Stimulated activated CD4-positive, alpha-beta T cell treated with anti-CD3 and anti-CD28 coated beads, TNF-alpha, amount 100 ng/mL, for 48 hours (primary cell): ENCODE measurements around the gene OPA3.

ENCODE experiments used
- DNase-seq, 3 donors: peaks; one replicate each; pipeline ENCODE4 v3.0.0-alpha.2; 2020; ENCODE audit warnings: low read depth in 3 of 3

The OPA3 gene

DNA sequence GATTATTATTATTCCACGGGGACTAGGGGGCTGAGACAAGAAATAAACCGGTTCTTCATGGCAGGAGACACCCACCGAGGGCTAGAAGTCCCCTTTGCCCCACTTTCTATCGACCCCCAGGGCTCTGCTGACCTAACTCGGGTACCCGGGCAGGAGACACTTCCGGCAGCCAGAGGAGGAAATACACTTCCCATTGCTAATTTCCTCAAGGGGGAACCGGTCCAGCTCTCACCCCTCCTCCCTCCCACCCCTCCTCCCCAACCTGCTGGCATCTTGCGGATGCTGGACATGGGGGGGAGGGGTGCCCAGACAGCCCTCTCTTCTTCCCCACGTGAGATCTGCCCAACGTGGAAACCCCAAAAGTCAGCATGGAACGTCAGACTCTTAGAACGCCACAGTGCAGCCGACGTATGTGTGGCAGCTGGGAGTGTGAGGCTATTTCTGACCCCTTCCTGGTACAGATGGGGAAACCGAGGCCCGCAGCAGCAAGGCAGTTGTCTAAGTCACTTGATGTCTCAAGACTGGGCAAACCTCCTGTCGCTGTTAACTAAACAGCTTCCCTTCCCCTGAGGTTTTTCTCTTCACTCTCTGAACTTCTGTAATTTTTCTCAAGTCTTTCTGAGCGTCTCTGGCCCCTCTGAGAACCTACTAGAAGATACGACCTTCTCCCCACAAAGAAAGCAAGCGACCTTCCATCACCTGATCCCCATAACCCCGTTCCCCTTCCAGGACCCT, 13.8 kb upstream of the OPA3 start:
- no peak for DNase-seq

DNA sequence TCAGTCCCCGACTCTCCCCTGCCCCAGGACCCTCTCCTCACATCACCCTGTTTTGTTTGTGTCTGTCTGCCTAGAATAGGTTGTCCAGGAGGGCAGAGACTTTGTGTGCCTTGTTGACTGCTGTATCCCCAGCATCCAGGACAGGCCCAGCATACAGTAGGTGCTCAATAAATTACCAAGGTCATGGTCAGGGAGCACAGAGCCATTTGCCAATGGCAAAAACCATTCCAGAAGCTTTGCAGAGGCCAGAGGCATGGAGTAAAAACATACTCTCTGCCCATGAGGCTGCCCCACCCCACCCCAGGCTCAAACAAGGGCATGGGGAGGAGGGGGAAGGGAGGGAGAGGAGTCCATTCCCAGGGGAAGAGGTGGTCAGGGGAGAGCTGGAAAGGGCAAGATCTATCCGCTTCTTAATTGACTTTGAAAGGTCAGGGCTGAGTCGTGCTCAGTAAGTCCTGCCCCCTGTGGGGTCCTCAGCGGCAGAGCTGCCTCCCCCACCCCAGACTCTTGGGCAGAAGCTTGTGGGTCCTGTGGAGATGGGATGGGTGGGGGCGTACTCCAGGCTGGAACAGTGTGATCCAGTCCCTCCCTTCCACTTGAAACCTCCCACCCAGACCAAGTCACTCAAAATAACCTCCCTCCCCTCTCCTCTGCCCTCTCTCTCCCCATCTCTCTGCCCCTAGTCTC, 13.0 kb upstream of the OPA3 start:
- DNase-seq = no peak

DNA sequence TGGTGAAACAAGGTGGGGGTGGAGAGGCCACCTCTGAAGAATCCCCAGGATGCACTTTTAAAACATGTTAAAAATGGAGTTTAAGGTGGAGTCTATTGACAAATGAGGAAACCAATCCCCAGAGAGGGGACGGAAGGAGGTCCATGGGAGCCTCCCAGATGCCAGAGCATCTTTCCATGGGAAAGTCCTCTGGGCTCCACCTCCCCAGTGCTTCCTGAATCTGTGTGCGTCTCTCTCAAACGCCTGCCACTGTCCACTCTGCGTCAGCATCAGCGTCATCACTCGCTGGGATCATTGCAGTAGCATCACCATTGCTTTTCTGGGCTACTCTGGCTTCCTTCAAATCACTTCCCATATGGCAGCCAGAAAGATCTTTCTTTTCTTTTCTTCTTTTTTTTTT, 11.2 kb upstream of the OPA3 start:
- no peak for DNase-seq

DNA sequence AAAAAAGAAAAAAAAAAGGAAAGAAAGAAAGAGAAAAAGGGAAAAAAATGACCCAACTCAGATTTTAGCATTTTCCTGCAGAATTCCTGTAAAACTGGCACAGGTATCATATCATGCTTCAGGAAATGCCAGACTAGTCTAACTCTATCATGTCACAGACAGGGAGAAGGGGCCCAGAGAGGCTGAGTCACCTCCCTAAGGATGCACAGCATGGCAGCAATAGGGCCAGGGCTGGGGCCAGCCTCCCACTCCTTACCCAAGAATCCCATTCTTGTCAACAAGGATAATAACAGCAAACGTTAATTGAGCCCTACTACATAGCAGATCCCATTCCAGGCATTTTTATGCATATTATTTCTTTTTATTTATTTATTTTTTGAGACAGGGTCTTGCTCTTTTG, 8.9 kb upstream of the OPA3 start:
- DNase-seq = no peak

DNA sequence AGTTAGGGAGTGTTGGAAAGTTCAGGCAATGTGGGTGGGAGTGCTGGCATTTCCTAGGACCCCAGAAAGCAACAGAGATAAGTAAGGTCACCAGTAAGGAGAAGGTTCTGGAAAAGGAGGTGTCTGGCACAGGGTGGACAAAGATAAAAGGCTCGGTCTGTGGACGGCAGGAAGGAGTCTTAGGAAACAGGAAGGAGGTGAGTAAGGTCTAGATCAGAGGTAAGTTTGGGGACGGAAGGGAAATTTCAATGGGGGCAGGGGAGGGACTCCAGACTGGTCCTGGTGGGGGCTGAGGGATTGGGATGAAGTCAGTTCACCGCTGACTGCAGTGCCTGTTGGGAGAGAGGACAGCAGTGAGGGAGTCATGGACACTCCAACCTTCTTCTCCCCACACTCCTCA, 7.8 kb upstream of the OPA3 start:
- no peak for DNase-seq

DNA sequence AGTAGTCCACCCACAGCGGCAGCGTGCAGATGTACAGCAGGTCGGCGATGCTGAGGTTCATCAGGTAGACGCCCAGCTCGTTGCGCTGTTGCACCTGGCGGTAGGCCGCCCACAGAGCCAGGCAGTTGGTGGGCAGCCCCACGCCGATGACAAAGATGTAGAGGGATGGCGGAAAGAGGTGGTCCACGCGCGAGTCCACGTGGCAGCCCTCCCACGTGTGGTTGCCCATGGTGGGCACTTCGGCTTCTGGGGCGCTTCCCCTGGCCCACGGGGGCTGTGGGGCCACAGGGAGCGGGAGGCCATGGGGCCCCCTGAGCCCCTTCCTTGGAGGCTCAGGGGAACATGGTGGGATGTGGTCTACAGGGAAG, 7.0 kb upstream of the OPA3 start:
- DNase-seq = no peak

DNA sequence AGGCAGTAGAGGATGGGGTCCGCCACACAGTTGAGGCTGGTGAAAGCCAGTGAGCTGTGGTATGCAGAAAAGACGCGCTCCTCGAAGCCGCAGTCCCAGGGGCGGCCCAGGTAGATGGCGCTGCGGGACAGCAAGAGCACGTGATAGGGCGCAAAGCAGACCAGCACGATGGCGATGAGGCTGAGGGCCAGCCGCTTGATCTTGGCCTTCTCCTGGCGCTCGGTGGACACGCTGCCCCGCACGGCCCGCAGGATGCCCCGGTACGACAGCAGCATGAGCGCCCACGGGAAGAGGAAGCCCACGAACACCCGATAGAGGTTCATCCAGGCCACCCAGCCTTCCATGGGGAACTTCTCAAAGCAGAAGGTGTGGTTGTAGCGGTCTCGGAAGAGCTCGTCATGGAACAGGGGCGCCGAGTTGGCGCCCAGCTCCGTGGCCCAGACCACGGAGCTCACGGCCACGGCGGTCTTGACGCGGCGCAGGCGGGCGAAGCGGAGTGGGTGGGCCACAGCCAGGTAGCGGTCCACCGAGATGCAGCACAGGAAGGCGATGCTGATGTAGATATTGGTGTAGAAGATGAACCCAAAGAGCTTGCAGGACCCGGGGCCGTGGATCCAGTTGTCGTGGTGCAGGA, 6.5 kb upstream of the OPA3 start:
- DNase-seq = peak; percentile 24 to 44 (median 27)

DNA sequence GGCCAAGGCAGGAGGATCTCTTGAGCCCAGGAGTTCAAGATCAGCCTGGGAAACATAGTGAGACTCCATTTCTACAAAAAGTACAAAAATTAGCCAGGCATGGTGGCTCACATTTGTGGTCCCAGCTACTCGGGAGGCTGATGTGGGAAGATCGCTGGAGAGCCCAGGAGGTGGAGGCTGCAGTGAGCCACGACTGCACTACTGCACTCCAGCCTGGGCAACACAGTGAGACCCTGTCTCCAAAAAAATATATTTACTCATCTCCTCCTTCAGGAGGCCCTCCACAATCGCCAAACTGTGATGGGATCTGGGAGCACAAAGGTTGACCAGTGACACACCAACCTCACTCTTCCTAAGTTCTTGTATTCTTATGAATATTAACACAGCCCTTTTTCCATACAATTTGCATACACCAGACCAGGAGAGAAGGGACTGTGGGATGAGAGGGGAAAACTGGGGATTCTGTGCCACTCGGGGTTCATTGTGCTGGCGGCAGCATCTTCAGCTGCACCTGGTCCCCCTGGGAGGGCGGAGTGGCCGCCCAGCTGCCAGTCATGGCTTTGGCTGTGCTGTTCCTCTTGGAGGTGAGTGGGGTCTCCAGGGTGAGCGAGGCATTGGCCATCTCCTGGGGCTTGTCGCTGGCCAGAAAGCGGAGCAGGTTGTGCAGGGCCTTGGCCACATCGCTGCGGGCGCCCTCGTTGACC, 5.8 kb upstream of the OPA3 start:
- no peak for DNase-seq

DNA sequence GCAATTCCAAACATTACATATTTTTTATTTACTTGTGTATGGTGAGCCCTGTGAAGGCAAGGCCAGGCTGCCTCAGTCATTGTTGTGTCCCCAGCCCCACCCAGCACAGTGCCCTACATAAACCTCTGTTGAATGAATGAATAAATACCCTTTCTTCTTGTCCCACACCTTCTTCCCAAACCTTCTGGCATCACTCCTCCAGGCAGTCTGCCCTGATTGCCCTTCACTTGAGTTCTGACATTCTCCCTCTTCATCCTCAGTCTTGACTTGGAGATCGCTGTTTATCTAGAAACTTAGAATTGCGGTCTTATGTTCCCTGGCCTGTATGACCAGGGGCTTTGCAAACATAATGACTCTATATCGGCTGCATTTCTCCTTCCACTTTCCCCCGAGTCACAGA, 5.2 kb upstream of the OPA3 start:
- DNase-seq = no peak

DNA sequence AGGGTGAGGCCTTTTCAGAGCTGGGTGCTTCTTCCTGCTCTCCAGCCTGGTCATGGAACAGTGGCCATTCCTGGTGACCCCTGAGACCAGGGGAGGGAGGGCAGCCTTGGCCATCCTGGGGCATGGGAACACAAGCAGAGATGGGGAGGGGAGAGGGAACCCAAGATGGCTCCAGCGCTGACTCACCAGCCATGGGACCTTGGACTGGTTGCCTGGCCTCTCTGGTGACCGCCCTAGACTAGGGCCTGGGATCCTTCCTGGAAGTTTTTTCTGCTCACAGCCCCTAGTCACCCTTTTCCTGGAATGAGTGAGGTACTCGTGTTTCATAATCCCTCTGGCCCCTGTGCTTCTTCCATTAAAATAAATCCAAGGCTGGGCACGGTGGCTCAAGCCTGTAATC, 3.3 kb upstream of the OPA3 start:
- DNase-seq = no peak

DNA sequence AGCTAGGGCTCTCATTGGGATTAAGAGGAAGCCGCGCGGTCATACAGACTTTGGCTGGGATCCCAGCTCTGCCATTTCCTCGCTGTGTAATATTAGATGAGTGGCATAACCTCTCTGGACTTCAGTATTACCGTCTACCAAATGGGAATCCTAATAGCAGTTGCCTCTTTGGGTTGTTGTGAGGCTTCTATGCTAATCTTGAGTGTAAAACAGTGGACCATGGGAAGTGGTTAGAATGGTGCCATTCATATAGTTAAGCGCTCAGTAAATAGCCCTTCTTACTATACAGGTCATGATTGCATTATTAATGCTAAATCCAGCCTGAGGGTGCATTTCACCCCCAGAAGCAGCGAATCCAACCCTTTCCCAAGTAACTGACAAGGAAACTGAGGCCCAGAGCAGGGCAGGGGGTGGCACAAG, 566 bp upstream of the OPA3 start:
- DNase-seq = no peak

DNA sequence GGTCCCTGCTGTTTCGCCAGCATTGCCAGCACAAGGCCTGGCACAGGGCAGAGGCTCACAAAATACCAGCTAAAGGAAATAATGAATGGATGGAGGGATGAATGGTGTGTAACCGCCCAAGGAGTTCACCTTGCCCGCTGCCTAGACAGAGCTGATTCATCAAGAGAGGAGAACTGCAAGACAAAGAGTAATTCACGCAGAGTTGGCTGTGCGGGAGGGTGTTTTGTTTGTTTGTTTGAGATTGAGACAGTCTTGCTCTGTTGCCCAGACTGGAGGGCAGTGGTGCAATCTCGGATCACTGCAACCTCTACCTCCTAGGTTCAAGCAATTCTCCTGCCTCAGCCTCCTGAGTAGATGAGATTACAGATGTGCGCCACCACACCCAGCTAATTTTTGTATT, 3.0 kb downstream of the OPA3 start:
- DNase-seq = no peak

DNA sequence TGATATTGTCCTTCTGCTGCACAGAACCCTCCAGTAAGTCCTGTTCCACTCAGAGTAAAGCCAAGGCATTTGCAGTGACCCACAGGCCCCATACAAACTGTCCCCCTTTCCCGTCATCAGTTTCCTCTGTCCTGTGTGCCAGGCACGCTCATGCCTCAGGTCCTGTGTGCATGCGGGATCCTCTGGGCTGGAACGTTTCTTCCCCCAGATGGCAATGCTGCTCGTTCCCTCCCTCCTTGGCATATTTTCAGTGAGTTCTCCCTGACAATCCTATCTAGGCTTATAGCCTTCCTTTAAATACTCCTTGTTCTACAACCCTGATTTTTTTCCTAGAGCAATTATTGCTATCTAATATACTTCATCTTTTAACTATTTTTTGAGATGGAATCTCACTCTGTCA, 5.7 kb downstream of the OPA3 start:
- DNase-seq = no peak

DNA sequence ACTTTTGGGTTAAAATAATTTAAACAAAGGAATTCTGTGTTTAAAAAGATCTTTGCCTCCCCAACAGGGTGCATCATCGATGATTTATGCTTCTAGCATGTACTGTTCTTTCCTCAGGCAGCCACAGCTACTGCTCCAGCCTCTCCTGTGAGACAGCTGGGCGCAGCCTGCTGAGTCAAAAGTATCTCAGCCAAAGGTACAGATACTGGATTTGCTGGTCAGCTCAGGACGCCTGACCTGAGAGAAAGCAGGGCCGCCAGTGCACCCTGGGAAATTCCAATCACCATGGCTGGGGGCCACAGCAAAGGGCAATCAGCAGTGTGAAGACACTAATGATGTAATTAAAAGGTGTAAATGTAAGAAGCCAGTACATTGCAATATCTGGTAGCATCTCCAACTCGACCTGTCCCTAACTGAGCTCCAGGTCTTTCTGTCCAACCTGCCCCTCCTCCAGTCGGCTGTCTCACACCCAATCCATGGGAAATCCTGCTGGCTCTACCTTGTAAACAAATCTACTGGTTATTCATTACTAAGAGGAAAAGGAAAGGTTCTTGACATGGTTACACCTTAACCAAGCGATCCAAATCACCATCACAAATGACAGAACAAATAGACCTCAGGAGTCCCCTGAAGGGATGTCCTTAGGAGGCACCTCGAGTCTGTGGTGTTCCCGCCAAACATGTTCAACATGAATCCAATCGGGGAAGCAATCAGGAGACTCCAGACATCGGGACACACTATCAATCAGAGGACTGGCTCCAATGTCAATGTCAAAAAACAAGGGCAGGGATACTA, 7.3 kb downstream of the OPA3 start:
- no peak for DNase-seq

DNA sequence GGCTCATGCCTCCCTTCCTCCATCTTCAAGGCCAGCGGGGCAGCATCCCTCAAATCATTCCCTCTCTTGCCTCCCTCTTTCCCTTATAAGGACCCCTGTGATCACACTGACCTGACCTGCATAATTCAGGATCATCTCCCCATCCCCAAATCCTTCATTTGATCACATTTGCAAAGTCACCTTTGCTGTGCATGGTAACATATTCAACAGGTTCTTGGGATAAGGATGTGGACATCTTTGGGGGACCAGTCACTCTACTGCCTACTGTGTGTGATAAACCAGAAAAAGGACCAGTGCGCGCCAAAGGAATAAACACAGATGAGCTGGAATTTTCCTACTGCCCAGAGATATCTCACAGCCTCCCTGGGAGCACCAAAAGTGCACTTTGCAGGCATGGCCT, 7.9 kb downstream of the OPA3 start:
- no peak for DNase-seq

DNA sequence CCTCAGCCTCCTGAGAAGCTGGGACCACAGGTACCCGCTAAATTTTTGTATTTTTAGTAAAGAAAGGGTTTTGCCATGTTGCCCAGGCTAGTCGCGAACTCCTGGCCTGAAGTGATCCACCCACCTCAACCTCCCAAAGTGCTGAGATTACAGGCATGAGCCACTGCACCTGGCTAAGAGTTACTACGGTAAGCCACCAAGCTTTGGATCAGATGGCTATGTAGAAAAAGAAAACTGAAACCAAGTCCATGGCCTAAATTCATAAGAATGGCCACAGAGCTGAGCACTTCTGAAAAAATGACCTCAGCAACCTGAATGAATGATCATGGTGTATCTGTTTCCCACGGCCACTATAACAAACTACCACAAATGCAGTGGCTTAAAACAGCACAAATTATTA, 9.4 kb downstream of the OPA3 start:
- no peak for DNase-seq

DNA sequence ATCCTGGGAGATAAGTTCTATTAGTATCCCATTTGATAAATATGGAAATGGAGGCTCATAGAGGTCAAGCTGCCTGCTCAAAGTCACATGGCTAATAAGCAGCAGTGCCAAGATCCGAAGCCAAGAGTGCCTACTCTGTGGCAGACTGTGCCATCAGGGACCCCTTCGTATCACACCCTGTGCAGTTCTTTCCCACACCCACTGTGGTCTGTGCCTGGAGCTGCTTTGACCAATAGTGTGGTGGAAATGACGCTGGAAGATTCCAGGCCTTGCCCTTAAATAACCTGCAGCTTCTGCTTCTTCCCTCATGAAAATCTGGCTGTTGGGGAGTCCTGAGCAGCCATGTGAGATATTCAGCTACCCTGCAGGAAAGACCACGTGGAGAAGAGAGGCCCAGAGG, 10.1 kb downstream of the OPA3 start:
- DNase-seq = no peak

DNA sequence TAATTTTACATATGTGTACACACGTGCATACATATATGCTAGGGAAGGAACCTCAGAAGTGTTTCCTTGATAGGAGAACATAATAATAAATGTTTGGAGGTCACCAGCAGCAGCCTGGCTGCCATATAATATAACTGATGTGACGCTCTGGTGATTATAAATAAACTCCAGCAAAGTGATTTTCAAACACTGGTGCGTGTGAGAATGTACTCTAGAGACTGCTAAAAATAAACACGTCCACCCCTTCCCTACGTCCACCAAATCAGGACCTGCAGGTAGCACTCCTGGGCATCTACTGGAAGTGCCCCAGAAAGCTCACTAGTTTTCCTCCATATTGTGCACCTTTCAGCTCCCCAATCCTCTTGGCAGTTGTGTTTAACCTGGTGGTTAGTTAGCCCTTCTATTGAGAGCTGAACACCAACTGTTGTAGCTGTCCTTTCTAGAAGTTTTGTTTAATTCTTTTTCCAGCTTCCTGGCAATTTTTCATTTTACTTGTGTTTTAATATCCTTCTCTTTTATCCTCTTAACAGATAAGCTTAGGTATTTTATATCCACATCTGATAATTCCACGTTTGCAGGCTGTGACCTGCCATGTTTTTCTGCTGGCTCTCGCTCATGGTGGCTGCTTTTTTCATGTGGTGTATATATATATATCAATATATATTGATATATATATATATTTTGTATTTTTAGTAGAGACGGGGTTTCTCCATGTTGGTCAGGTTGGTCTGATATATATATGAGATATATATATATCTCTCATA, 13.0 kb downstream of the OPA3 start:
- no peak for DNase-seq

DNA sequence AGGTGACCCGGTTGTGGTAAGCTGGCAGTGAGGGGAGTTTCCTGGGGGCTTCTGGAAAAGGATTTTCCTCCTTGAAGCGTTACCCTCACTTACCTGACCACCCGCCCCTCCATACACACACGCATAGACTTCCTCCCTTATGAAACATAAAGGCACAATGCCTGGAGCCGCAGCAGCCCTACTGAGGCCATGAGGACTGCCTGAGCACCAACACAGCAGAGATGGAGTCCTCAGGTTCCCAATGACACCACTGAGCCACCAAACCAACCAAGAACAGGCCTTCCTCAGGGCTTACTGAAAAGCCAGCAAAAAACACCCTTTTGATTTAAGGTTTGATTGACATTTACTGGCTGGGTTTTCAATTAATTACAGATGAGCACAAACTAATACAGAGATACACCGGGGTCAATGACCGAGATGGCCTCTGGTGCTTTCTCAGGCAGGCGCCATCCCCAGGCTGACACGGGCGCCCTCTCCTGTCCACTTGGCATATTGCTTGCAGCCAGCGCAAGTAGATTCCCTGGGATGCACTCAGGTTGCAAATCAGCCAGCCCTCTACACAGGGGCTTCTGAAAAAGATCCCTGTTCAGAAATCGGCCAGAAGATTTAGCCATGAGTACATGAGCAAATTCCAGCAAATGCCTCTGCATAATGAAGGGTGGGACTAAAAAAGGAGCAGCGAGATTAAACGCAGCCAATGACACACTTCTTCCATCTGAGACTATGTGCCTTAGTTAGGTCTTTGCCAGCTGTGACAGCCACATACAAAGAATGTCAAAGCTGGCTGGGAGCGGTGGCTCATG, 14.8 kb downstream of the OPA3 start:
- peak; percentile 52 to 55 (median 55) for DNase-seq

DNA sequence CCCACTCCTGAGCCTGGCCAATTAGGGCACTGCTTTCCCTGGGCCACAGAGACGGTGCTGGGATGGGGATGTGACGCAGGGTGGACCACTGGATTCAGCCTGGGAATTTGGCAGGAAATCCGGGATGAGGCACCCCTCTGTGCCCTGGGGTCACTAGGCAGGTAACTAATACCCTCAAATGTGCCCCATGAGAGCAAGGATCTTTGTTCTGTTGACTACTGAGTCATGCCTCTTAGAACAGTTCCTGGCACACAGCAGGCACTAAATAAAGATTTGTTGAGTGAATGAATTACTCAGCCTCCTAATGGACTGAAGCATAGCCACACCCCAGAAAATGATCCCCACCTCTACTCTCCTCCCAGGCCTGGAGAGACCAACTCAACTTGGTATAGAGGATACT, 15.9 kb downstream of the OPA3 start:
- no peak for DNase-seq
